PC-3 (cell line): Measurements from ENCODE around the gene STX1B. TPM values are rescaled to one million over a fixed set of nuclear protein-coding genes. Genes with fewer than 3 reads are reported as not detected.

Source experiments
- ATAC-seq: fragments of 200-7000 bp; cut with Tn5 transposase; 2 replicates; pipeline ENCODE4 v1.9.1; 2020; ENCODE audit warnings: mild to moderate bottlenecking, moderate library complexity
- BruUV-seq: library from RNA; stranded (reverse); fragments of 400-500 nt; replicated peaks from 2 replicates; lab custom pipeline; 2021; lab: Mats Ljungman, UMichigan
- CTCF ChIA-PET: fragments of 300-600 bp; sonication (Branson Sonifier 250); formaldehyde crosslinking; loops from one replicate; lab custom pipeline; 2022; ENCODE audit warnings: antibody characterized with exemption; lab: Charles Lee
- POLR2A ChIA-PET: fragments of 300-600 bp; sonication (Branson Sonifier 250); formaldehyde crosslinking; loops from one replicate; lab custom pipeline; 2022; ENCODE audit warnings: antibody characterized with exemption; ENCODE audit not compliant: unreplicated experiment; lab: Charles Lee
- DNase-seq: peaks from one replicate; pipeline ENCODE4 v3.0.0-alpha.2; 2015
- H2AFZ ChIP-seq: fragments of 300-600 bp; sonication (generic); 2 replicates; pipeline ENCODE4 v1.6.0; 2016; ENCODE audit warnings: antibody characterized with exemption, low read length
- H3F3A ChIP-seq: fragments of 300-600 bp; sonication (generic); one replicate; pipeline ENCODE4 v1.6.0; 2017; ENCODE audit warnings: antibody characterized with exemption, low read length, control low read depth, mild to moderate bottlenecking; ENCODE audit not compliant: unreplicated experiment
- H3K27ac ChIP-seq: fragments of 300-600 bp; sonication (generic); 2 replicates; pipeline ENCODE4 v1.5.1; 2016; ENCODE audit warnings: mild to moderate bottlenecking, low read length
- H3K27me3 ChIP-seq: fragments of 300-600 bp; sonication (generic); 2 replicates; pipeline ENCODE4 v1.6.1; 2016; ENCODE audit warnings: low read length, mixed read lengths
- H3K36me3 ChIP-seq: fragments of 300-600 bp; sonication (generic); 2 replicates; pipeline ENCODE4 v1.6.1; 2016; ENCODE audit warnings: low read depth, mixed run types, low read length, mixed read lengths
- H3K4me1 ChIP-seq: fragments of 300-600 bp; sonication (generic); 2 replicates; pipeline ENCODE4 v1.5.1; 2016; ENCODE audit warnings: low read length; ENCODE audit not compliant: insufficient read depth
- H3K4me2 ChIP-seq: fragments of 300-600 bp; sonication (generic); 2 replicates; pipeline ENCODE4 v1.6.0; 2016; ENCODE audit warnings: low read length
- H3K4me3 ChIP-seq: fragments of 300-600 bp; sonication (generic); 2 replicates; pipeline ENCODE4 v1.5.1; 2016; ENCODE audit warnings: mild to moderate bottlenecking, low read length, mixed read lengths
- H3K79me2 ChIP-seq: fragments of 300-600 bp; sonication (generic); 2 replicates; pipeline ENCODE4 v1.6.1; 2017; ENCODE audit warnings: low read length, mixed read lengths
- H3K9ac ChIP-seq: fragments of 300-600 bp; sonication (generic); 2 replicates; pipeline ENCODE4 v1.6.0; 2016; ENCODE audit warnings: mild to moderate bottlenecking, low read length
- H3K9me2 ChIP-seq: fragments of 300-600 bp; sonication (generic); replicated peaks from 2 replicates; pipeline ENCODE4 v1.6.1; 2016; ENCODE audit warnings: mixed run types, low read length, mixed read lengths
- H3K9me3 ChIP-seq: fragments of 300-600 bp; sonication (generic); 2 replicates; pipeline ENCODE4 v1.6.1; 2016; ENCODE audit warnings: low read length, mixed read lengths
- H4K20me1 ChIP-seq: fragments of 300-600 bp; sonication (generic); 2 replicates; pipeline ENCODE4 v1.6.1; 2016; ENCODE audit warnings: low read length, mixed read lengths
- EZH2 ChIP-seq: fragments of 300-600 bp; sonication (generic); IDR thresholded peaks from one replicate; pipeline ENCODE4 v1.6.1; 2017; ENCODE audit warnings: antibody characterized with exemption, mild to moderate bottlenecking, low read length; ENCODE audit not compliant: unreplicated experiment
- EZH2phosphoT487 ChIP-seq: fragments of 300-600 bp; sonication (generic); IDR thresholded peaks from 2 replicates; pipeline ENCODE4 v1.6.1; 2018; ENCODE audit warnings: mild to moderate bottlenecking, antibody characterized with exemption, low read length, borderline replicate concordance
- intact Hi-C: fragments of 100-400 bp; cut with micrococcal nuclease; formaldehyde crosslinking; loops from 2 replicates; pipeline ENCODE4 v1.9.0; 2023
- total RNA-seq: library from RNA; depleted of rRNA; stranded (reverse); fragments of >200 nt; gene quantifications from 2 replicates; pipeline ENCODE4 v1.2.3, GENCODE V29; 2014
- TF ChIP-seq, protein P1 (sequence below): fragments of 300-600 bp; sonication (generic); conservative IDR thresholded peaks from 2 replicates; pipeline ENCODE4 v1.5.1; 2017; ENCODE audit warnings: antibody characterized with exemption, low read depth, mild to moderate bottlenecking, low read length

Gene STX1B
- total RNA-seq, 1 experiment from 2014 or later, result 1.5 TPM

DNA sequence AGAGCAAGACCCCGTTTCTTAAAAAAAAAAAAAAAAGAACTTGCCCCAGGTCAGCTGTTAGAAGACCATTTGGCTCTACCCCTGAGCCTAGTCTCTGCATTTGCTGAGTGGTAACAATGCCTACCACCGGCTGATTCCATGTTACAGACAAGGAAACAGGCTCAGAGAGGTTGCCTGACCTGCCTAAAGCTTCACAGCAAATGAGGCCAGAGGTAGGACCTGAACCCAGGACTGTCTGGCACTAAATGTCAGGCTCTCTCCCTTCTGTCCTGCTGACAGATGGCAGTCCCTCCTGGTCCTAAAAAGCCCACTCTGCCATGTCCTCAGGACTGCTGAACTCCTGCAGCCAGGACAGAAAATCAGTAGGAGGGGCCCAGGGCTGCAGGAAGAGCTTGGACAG lies 5.8 kb downstream of the STX1B start:
- Histone ChIP-seq H3K4me2 (no peak overlapping the region), H3K9ac (no peak overlapping the region), H4K20me1 (no peaks in the 10 kb centered on the region), H3K4me1 (peaks cover 8% of the 10 kb centered on the region; the same call in 1 of the 2 replicates), H3K27ac (no peak overlapping the region), H3K4me3 (no peak overlapping the region), H3K36me3 (no peaks in the 10 kb centered on the region), H3F3A (no peaks in the 10 kb centered on the region), H3K9me3 (no peaks in the 10 kb centered on the region), H3K27me3 (no peaks in the 10 kb centered on the region), H2AFZ (no peak overlapping the region), H3K79me2 (no peaks in the 10 kb centered on the region), H3K9me2 (no peaks in the 10 kb centered on the region)
- no peak for DNase-seq
- BruUV-seq, result no TSS peak
- ATAC-seq, result no peak
- no peak for TF ChIP-seq EZH2phosphoT487
- TF ChIP-seq, protein P1, sequence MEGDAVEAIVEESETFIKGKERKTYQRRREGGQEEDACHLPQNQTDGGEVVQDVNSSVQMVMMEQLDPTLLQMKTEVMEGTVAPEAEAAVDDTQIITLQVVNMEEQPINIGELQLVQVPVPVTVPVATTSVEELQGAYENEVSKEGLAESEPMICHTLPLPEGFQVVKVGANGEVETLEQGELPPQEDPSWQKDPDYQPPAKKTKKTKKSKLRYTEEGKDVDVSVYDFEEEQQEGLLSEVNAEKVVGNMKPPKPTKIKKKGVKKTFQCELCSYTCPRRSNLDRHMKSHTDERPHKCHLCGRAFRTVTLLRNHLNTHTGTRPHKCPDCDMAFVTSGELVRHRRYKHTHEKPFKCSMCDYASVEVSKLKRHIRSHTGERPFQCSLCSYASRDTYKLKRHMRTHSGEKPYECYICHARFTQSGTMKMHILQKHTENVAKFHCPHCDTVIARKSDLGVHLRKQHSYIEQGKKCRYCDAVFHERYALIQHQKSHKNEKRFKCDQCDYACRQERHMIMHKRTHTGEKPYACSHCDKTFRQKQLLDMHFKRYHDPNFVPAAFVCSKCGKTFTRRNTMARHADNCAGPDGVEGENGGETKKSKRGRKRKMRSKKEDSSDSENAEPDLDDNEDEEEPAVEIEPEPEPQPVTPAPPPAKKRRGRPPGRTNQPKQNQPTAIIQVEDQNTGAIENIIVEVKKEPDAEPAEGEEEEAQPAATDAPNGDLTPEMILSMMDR, result no peak
- no peak for TF ChIP-seq EZH2
- ChIA-PET POLR2A (no interaction called here), CTCF (no interaction called here)
- intact Hi-C loops, result no loop called here

DNA sequence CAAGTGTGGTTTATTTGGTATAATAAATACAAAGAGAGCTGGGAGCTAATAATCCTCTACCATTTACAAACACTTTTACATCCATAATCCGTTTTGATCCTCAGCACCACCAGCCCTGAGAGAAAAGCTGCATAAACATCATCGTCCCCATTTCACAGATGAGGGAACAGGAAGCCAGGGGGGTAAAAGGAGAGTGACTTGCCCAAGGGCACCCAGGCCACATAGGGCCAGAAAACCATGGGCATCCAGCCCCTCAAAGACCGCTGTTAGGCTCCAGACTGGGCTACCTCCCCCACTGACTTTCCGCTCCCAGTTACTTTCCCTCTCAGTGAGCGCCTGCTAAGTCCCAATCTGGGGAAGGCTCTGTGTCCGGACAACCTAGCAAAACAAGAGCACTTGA lies 6.7 kb downstream of the STX1B start:
- no peak for TF ChIP-seq EZH2
- TF ChIP-seq EZH2phosphoT487, result no peak
- TF ChIP-seq, protein P1, result no peak
- peaks cover 17% of the 10 kb centered on the region for H3K4me1 ChIP-seq
- ChIA-PET POLR2A (no interaction called here), CTCF (no interaction called here)
- no peaks in the 10 kb centered on the region for H3F3A ChIP-seq
- H3K4me3 ChIP-seq, result no peak overlapping the region
- H3K9ac ChIP-seq, result no peak overlapping the region
- H3K36me3 ChIP-seq, result no peaks in the 10 kb centered on the region
- ATAC-seq, result no peak
- no peaks in the 10 kb centered on the region for H3K79me2 ChIP-seq
- no peak overlapping the region for H2AFZ ChIP-seq
- intact Hi-C loops, result no loop called here
- H3K9me3 ChIP-seq, result no peaks in the 10 kb centered on the region
- no peaks in the 10 kb centered on the region for H3K9me2 ChIP-seq
- no peaks in the 10 kb centered on the region for H3K27me3 ChIP-seq
- H3K4me2 ChIP-seq, result no peak overlapping the region
- no TSS peak for BruUV-seq
- no peak for DNase-seq
- H4K20me1 ChIP-seq, result no peaks in the 10 kb centered on the region
- no peak overlapping the region for H3K27ac ChIP-seq

DNA sequence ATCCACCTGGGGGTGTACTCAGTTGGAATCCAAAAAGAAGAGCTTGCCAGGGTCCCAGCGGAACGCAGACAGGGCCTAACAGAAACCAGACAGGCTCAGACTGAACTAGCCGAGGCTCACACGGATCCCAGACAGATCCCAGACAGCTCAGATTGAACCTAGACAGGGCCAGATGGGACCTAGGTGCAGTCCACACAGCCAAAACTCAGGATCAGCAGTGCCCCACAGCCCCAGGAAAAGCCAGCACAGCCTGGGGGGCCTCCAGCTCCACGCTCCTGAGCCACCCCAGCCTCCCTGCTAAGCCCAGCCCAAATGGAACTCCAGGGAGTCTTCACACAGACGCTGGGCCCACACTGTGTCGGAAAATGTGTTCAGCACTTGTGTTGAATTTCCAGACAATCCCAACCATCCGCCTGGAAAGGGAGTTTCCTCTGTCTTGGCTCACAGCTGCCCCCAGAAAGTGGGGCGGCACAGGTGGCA lies 7.5 kb downstream of the STX1B start:
- DNase-seq (no peak), ATAC-seq (no peak)
- no peaks in the 10 kb centered on the region for H3K9me3 ChIP-seq
- no peaks in the 10 kb centered on the region for H4K20me1 ChIP-seq
- H3K27ac ChIP-seq, result no peak overlapping the region
- H3K4me1 ChIP-seq, result peaks cover 21% of the 10 kb centered on the region
- CTCF ChIA-PET, result no interaction called here
- H3K79me2 ChIP-seq, result no peaks in the 10 kb centered on the region
- H3K27me3 ChIP-seq, result no peaks in the 10 kb centered on the region
- no peak overlapping the region for H2AFZ ChIP-seq
- no peaks in the 10 kb centered on the region for H3K36me3 ChIP-seq
- intact Hi-C loops, result no loop called here
- H3K4me2 ChIP-seq, result no peak overlapping the region
- no peaks in the 10 kb centered on the region for H3K9me2 ChIP-seq
- POLR2A ChIA-PET, result interaction anchor here (0.5 kb wide), 1 partner anchor 139 kb away, joined by 4 read pairs; no protein-coding TSS in a partner anchor
- TF ChIP-seq EZH2phosphoT487, result no peak
- TF ChIP-seq, protein P1, result no peak
- TF ChIP-seq EZH2, result no peak
- no TSS peak for BruUV-seq
- no peak overlapping the region for H3K9ac ChIP-seq
- no peak overlapping the region for H3K4me3 ChIP-seq
- H3F3A ChIP-seq, result no peaks in the 10 kb centered on the region
